Astrocyte of the cerebellum (primary cell): ENCODE results near the gene TNIP1.

ENCODE experiments used
- DNase-seq: peaks from one replicate; pipeline ENCODE4 v3.0.0-alpha.2; 2011; ENCODE audit warnings: low read depth
- H3K4me3 ChIP-seq: 2 replicates; pipeline ENCODE4 v1.5.1; 2011; ENCODE audit warnings: mild to moderate bottlenecking, low read depth, low read length, moderate library complexity
- in situ Hi-C: cut with HindIII; loops from 2 replicates; pipeline ENCODE4 v1.10.0; 2017; ENCODE audit warnings: low sequenced_read_pairs
- TF ChIP-seq, protein P1 (sequence below): IDR thresholded peaks from 2 replicates; pipeline ENCODE4 v1.5.1; 2012; ENCODE audit warnings: low read length, low read depth, moderate library complexity, mild to moderate bottlenecking; ENCODE audit errors: missing control alignments

The TNIP1 gene

DNA sequence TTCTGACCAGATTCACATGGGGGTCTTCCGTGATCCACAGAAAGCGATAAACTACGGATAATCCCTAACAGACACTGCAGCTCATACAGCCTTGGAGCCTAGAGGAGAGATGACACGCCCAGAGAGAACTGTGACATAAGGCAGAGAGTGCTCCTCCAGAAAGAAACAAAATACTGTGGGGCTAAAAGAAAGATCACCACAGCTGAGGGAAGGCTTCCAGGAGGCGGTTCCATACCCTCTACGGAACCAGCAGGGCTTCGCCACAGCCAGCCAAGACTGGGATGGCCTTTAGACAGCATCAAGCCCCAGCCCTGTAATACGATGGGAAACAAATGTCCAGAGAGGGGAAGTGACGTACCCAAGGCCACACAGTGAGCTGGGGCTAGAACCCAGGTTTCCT lies 41.2 kb downstream of the TNIP1 start:
- no peak overlapping the region for H3K4me3 ChIP-seq
- TF ChIP-seq, protein P1, sequence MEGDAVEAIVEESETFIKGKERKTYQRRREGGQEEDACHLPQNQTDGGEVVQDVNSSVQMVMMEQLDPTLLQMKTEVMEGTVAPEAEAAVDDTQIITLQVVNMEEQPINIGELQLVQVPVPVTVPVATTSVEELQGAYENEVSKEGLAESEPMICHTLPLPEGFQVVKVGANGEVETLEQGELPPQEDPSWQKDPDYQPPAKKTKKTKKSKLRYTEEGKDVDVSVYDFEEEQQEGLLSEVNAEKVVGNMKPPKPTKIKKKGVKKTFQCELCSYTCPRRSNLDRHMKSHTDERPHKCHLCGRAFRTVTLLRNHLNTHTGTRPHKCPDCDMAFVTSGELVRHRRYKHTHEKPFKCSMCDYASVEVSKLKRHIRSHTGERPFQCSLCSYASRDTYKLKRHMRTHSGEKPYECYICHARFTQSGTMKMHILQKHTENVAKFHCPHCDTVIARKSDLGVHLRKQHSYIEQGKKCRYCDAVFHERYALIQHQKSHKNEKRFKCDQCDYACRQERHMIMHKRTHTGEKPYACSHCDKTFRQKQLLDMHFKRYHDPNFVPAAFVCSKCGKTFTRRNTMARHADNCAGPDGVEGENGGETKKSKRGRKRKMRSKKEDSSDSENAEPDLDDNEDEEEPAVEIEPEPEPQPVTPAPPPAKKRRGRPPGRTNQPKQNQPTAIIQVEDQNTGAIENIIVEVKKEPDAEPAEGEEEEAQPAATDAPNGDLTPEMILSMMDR, result no peak
- DNase-seq, result no peak
- in situ Hi-C loops, result loop anchor here (5.0 kb wide), 2 partner anchors 42 to 53 kb away; no protein-coding TSS in a partner anchor

DNA sequence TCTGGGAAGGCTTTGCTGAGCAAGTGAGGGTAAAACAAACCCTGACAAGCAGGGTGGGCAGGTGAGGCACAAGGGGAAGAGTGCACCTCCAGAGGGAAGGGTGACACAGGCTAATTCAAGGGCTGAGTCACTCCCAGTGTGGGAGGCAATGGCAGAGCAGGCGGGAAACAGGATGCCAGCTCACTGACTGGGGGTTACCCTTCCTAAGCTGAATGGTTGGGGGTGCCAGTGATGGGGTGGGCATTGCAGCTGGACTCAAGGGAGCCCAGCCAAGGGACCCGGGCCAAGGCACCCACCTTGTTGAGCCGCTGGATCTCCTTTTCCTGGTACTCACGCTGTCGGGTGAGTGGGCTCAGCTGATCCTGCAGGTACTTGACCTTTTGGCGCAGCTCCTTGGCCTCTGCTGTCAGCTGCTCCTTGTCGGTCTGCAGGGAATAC lies 42.0 kb downstream of the TNIP1 start:
- TF ChIP-seq, protein P1, result no peak

DNA sequence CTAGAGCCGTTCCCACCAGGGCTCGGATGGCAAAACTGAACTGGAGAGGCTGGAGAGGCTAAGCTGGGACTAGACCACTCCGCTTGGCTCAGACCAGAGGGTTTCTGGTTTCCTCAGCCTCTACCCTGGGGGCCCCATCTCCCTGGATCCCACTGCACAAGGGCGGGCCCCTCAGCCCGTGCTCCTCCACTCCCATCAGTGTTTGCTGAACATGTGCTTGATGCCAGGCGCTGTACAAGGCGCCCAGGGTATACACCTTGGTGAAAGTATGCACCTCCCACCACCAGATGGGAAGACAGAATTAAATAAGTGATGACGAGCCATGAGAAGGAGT lies 42.5 kb downstream of the TNIP1 start:
- TF ChIP-seq, protein P1, result no peak
- DNase-seq, result no peak
- H3K4me3 ChIP-seq, result no peak overlapping the region
- in situ Hi-C loops, result loop anchor here (5.0 kb wide), 2 partner anchors 41 to 54 kb away; no protein-coding TSS in a partner anchor

More for the DNA sequence above, 42.0 kb downstream of the TNIP1 start:
- in situ Hi-C loops, result loop anchor here (5.0 kb wide), 2 partner anchors 42 to 53 kb away; no protein-coding TSS in a partner anchor
- no peak for DNase-seq
- no peak overlapping the region for H3K4me3 ChIP-seq

DNA sequence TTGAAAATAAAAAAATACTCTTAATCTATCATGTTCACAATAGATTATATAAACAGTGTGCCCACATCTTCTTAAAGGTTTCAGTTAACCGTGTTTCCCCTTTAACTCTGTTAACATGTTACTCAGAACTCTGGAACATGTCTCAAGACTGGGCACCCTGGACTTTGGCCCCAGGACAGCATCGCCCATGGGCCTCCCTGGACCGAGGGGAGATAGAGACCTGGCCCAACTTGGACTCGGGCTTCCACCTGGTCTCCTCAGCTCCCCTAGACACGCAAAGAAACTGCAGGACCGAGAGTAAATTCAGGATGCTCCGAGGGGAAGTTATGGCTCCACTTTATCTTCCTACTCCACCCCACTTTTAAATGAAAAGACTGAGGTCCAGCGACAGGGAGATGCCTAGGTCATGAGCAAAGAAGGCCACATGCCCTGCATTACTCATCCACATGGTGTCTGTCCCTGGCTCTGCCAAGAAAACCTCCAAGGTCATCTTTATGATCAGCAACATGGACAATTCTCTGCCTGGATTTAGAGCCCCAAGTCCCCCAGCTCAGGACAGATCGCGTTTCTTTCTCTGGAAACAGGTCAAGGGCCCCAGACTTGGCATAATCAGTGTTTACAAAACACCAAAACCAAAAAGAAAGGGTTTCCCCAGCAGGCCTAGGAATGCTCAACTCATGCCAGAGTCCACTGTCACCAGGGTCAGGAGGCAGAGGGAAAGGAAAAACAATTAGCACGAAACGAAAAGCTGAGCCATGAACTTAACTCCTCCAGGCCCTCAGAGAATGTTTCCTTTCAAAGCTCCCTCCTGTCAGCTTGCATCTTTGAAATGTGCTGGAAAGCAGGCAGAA lies 43.0 kb downstream of the TNIP1 start:
- in situ Hi-C loops, result loop anchor here (5.0 kb wide), 2 partner anchors 40 to 55 kb away; no protein-coding TSS in a partner anchor
- peak; percentile 49 for DNase-seq
- TF ChIP-seq, protein P1, result no peak
- H3K4me3 ChIP-seq, result no peak overlapping the region

DNA sequence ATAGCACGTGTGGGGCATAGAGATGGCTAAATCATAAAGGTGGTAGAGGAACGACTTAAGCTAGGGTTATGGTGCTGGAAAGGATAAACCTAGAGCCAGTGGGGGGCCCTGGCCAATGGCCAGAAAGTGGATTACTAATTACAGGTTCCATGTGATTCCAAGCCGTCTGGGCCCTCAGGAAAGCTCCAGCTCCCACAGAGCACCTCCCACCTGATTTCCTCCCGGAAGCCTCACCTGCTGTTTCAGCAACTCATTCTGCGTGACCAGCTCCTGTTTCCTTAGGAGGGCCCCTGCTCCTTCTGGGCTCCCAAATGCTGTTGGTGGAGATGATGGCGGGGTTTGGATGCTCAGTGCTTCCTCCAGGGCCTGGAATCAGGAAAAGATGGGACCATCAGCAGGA lies 44.3 kb downstream of the TNIP1 start:
- H3K4me3 ChIP-seq, result no peak overlapping the region
- DNase-seq, result no peak
- TF ChIP-seq, protein P1, result no peak
- in situ Hi-C loops, result loop anchor here (5.0 kb wide), 2 partner anchors 39 to 56 kb away; no protein-coding TSS in a partner anchor

DNA sequence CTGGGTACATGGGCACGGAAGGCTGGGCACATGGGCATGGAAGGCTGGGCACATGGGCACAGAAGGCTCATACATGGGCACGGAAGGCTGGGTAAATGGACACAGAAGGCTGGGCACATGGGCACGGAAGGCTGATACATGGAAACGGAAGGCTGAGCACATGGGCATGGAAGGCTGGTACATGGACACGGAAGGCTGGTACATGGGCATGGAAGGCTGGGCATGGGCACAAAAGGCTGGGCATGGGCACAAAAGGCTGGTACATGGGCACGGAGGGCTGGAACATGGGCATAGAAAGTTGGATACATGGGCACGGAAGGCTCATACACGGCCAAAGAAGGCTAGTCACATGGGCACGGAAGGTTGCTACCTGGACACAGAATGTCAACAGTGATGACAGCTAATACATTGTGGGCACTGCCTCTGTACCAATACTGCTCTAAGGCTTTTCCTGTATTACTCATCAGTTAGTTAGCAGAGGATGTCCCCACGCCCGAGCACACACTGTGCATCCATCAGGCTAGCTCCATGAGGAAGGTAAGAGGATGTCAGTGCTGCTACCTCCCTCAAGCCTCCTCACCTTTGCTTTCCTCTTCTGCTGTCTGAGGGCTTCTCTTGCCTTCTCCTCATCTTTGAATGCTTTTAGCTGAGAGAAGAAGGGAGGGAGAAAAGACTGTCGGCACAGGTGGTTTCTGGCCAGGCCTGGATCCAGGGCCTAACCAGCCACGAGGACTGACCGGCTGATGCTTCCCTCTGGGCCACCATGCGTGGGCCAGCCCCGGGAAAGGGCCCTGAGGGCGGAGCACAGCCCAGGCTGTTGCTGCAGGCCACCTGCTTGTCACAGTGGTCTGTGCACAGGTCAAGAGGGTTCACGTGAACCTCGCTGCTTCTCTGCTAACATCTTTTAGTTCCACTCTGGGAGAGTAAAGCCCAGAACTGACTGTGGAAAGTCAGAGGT lies 46.1 kb downstream of the TNIP1 start:
- in situ Hi-C loops, result loop anchor here (5.0 kb wide), 2 partner anchors 37 to 58 kb away; no protein-coding TSS in a partner anchor
- H3K4me3 ChIP-seq, result no peak overlapping the region
- DNase-seq, result no peak
- TF ChIP-seq, protein P1, result no peak
